ENCODE results near the gene NOLC1.

Gene NOLC1

GRCh38 chr10:102151774-102152544 is at the start of gene NOLC1:
TSS of gene NOLC1 (plus strand) at chr10:102152389. CDS start at chr10:102152411, 22 bp downstream.
- peak; percentile 97 for ATAC-seq
- H3K4me3 Mint-ChIP-seq = peak within 1 kb of the TSS; percentile 85
- peaks cover 50% of the 10 kb centered on the region for H3K4me1 Mint-ChIP-seq

GRCh38 chr10:102102421-102102820 is 49.8 kb upstream of the NOLC1 start:
- no peak overlapping the region for H3K4me3 Mint-ChIP-seq

More at GRCh38 chr10:102151774-102152544, at the start of gene NOLC1:
- H3K9me3 Mint-ChIP-seq = no peaks in the 10 kb centered on the region
- peaks cover 100% of the 10 kb centered on the region for H3K36me3 Mint-ChIP-seq
- DNase-seq (ENCODE audit: low spot score in 2 of 2) = peak; percentile 99 to 100
- peak within 1 kb of the TSS; percentile 98 for H3K27ac Mint-ChIP-seq

GRCh38 chr10:102106998-102107397 is 45.2 kb upstream of the NOLC1 start:
- Mint-ChIP-seq H3K36me3 (peaks cover 70% of the 10 kb centered on the region), H3K27ac (peak overlapping the region; percentile 14), H3K4me1 (peaks cover 30% of the 10 kb centered on the region), H3K9me3 (no peaks in the 10 kb centered on the region), H3K4me3 (no peak overlapping the region)
- ATAC-seq = no peak
- no peak for DNase-seq (ENCODE audit: low spot score in 2 of 2)

More at GRCh38 chr10:102102421-102102820, 49.8 kb upstream of the NOLC1 start:
- Mint-ChIP-seq H3K36me3 (peaks cover 46% of the 10 kb centered on the region), H3K4me1 (peaks cover 16% of the 10 kb centered on the region), H3K9me3 (no peaks in the 10 kb centered on the region), H3K27ac (peak overlapping the region; percentile 78)
- ATAC-seq (no peak), DNase-seq (ENCODE audit: low spot score in 2 of 2) (no peak)

- no peak overlapping the region for H3K4me3 Mint-ChIP-seq
- peaks cover 86% of the 10 kb centered on the region for H3K36me3 Mint-ChIP-seq
- peak overlapping the region; percentile 61 for H3K27ac Mint-ChIP-seq
- ATAC-seq (no peak), DNase-seq (ENCODE audit: low spot score in 2 of 2) (no peak)
- H3K9me3 Mint-ChIP-seq = no peaks in the 10 kb centered on the region
- peaks cover 46% of the 10 kb centered on the region for H3K4me1 Mint-ChIP-seq
Measured at GRCh38 chr10:102109166-102110116, 42.7 kb upstream of the NOLC1 start.

GRCh38 chr10:102111276-102111675 is 40.9 kb upstream of the NOLC1 start:
- H3K4me3 Mint-ChIP-seq = no peak overlapping the region
- ATAC-seq (no peak), DNase-seq (ENCODE audit: low spot score in 2 of 2) (no peak)
- peak overlapping the region; percentile 94 for H3K27ac Mint-ChIP-seq
- H3K36me3 Mint-ChIP-seq = peaks cover 70% of the 10 kb centered on the region
- peaks cover 49% of the 10 kb centered on the region for H3K4me1 Mint-ChIP-seq
- no peaks in the 10 kb centered on the region for H3K9me3 Mint-ChIP-seq

GRCh38 chr10:102112210-102112817 is 39.9 kb upstream of the NOLC1 start:
- peaks cover 58% of the 10 kb centered on the region for H3K4me1 Mint-ChIP-seq
- ATAC-seq (no peak), DNase-seq (ENCODE audit: low spot score in 2 of 2) (no peak)
- H3K9me3 Mint-ChIP-seq = no peaks in the 10 kb centered on the region
- H3K27ac Mint-ChIP-seq = peak overlapping the region; percentile 94
- peak overlapping the region; percentile 81 for H3K4me3 Mint-ChIP-seq
- peaks cover 62% of the 10 kb centered on the region for H3K36me3 Mint-ChIP-seq

GRCh38 chr10:102113261-102113955 is 38.8 kb upstream of the NOLC1 start:
- H3K4me3 Mint-ChIP-seq = peak overlapping the region; percentile 81
- ATAC-seq (no peak), DNase-seq (ENCODE audit: low spot score in 2 of 2) (peak in 1 of 2 donors; percentile 54)
- H3K9me3 Mint-ChIP-seq = no peaks in the 10 kb centered on the region
- H3K4me1 Mint-ChIP-seq = peaks cover 69% of the 10 kb centered on the region
- H3K36me3 Mint-ChIP-seq = peaks cover 64% of the 10 kb centered on the region
- H3K27ac Mint-ChIP-seq = peak overlapping the region; percentile 94

- Mint-ChIP-seq H3K4me3 (peak overlapping the region; percentile 81), H3K27ac (peak overlapping the region; percentile 94), H3K4me1 (peaks cover 74% of the 10 kb centered on the region), H3K36me3 (peaks cover 61% of the 10 kb centered on the region), H3K9me3 (no peaks in the 10 kb centered on the region)
- peak; percentile 3 for ATAC-seq
- peak in 1 of 2 donors; percentile 63 for DNase-seq (ENCODE audit: low spot score in 2 of 2)
Measured at GRCh38 chr10:102113956-102114857, 38.0 kb upstream of the NOLC1 start.

- peaks cover 74% of the 10 kb centered on the region for H3K4me1 Mint-ChIP-seq
- H3K27ac Mint-ChIP-seq = peak overlapping the region; percentile 94
- peak; percentile 61 to 86 for DNase-seq (ENCODE audit: low spot score in 2 of 2)
- peak; percentile 80 for ATAC-seq
- H3K36me3 Mint-ChIP-seq = peaks cover 57% of the 10 kb centered on the region
- peak overlapping the region; percentile 81 for H3K4me3 Mint-ChIP-seq
- no peaks in the 10 kb centered on the region for H3K9me3 Mint-ChIP-seq
Measured at GRCh38 chr10:102114861-102115618, 37.1 kb upstream of the NOLC1 start.

GRCh38 chr10:102115775-102116174 is 36.4 kb upstream of the NOLC1 start:
- peaks cover 72% of the 10 kb centered on the region for H3K4me1 Mint-ChIP-seq
- no peaks in the 10 kb centered on the region for H3K9me3 Mint-ChIP-seq
- no peak for DNase-seq (ENCODE audit: low spot score in 2 of 2)
- H3K4me3 Mint-ChIP-seq = peak overlapping the region; percentile 81
- peak overlapping the region; percentile 94 for H3K27ac Mint-ChIP-seq
- ATAC-seq = no peak
- H3K36me3 Mint-ChIP-seq = peaks cover 50% of the 10 kb centered on the region

- no peak for DNase-seq (ENCODE audit: low spot score in 2 of 2)
- H3K4me1 Mint-ChIP-seq = peaks cover 80% of the 10 kb centered on the region
- H3K9me3 Mint-ChIP-seq = no peaks in the 10 kb centered on the region
- peaks cover 41% of the 10 kb centered on the region for H3K36me3 Mint-ChIP-seq
- peak overlapping the region; percentile 94 for H3K27ac Mint-ChIP-seq
- H3K4me3 Mint-ChIP-seq = peak overlapping the region; percentile 81
- ATAC-seq = no peak
Measured at GRCh38 chr10:102116656-102117055, 35.5 kb upstream of the NOLC1 start.

GRCh38 chr10:102117391-102118159 is 34.6 kb upstream of the NOLC1 start:
- peaks cover 75% of the 10 kb centered on the region for H3K4me1 Mint-ChIP-seq

More at GRCh38 chr10:102117391-102118159, 34.6 kb upstream of the NOLC1 start:
- Mint-ChIP-seq H3K36me3 (peaks cover 37% of the 10 kb centered on the region), H3K27ac (peak overlapping the region; percentile 94), H3K9me3 (no peaks in the 10 kb centered on the region), H3K4me3 (peak overlapping the region; percentile 81)
- ATAC-seq = peak; percentile 60
- peak in 1 of 2 donors; percentile 74 for DNase-seq (ENCODE audit: low spot score in 2 of 2)

Measured in stimulated activated effector memory CD8-positive, alpha-beta T cell treated with anti-CD3 and anti-CD28 coated beads, Interleukin-12 subunit alpha, Interleukin-12 subunit beta, amount 100 ng/mL, for 72 hours (primary cell).